ENCODE data around the gene TMEM256. TPM values are rescaled to one million over a fixed set of nuclear protein-coding genes. Genes with fewer than 3 reads are reported as not detected.

Gene TMEM256
- total and polyA plus RNA-seq, 2 experiments from 2014 or later, result 40.1 to 59.3 TPM

- TF ChIP-seq EZH2phosphoT487 (IDR thresholded peaks at IDR 0.05; ENCODE audit: insufficient read depth, low read depth), result no peak
- no peak for TF ChIP-seq EZH2 (IDR thresholded peaks at IDR 0.05; ENCODE audit: insufficient read depth, poor library complexity, severe bottlenecking)
Observed at GRCh38 chr17:7403727-7403976, 245 bp downstream of the TMEM256 start.

DNA sequence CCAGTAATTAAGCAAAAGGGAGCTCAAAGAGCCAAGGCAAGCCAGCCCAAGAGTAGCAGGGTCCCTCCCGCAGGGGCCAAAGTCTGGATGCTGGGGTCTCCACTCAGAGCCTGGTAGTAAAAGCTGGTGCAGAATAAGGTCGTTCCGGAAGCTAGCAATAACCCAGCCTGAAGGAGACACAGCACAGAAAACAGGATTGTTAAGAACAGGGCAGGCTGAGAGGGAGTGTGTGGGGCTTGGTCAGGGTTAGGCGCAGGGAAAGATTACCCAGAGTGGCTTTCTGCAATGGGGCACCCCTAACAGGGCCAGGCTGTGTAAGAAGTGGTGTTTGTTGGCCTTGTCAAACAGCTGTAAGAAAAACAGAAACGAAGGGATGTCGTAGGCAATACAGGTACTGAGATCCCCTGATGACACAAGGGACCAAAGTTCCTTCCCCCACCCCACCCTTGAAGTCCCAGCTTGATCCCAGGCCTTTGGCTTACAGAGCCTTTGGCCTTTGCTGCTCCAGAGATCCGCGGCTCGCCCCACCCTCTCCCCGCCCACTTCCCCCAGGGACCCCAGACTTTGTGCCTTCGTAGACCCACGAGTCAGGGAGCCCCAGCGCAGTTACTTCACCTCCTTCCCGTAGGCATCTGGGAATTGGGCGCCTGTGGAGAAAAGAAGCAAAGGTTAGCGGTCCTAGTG lies 712 bp downstream of the TMEM256 start:
- peak overlapping the region; percentile 72 for H3K9ac ChIP-seq
- no peaks in the 10 kb centered on the region for H4K20me1 ChIP-seq (ENCODE audit: insufficient read depth)
- H3K4me3 ChIP-seq, result peak overlapping the region; percentile 79
- no peak for DNase-seq
- TF ChIP-seq EZH2phosphoT487 (IDR thresholded peaks at IDR 0.05; ENCODE audit: insufficient read depth, low read depth) (no peak), EZH2 (IDR thresholded peaks at IDR 0.05; ENCODE audit: insufficient read depth, poor library complexity, severe bottlenecking) (no peak)
- peak overlapping the region; percentile 60 for H3K27ac ChIP-seq
- no peaks in the 10 kb centered on the region for H3K27me3 ChIP-seq (replicated peaks; ENCODE audit: insufficient read depth)
- peak overlapping the region; percentile 78 for H2AFZ ChIP-seq
- no peaks in the 10 kb centered on the region for H3K36me3 ChIP-seq (ENCODE audit: low read depth)
- WGBS, 2 experiments (ENCODE audit: low coverage in 1 of 2, low lambda C conversion rate in 2 of 2, missing lambda C conversion rate in 2 of 2), result 11 to 12% methylated on average over 15 to 16 of the region's 16 CpGs
- in situ Hi-C loops (cut with MboI), result no loop called here
- H3F3A ChIP-seq (ENCODE audit: insufficient read depth), result 0 out of 2 replicates have a peak, but pooled peaks cover 4% of the 10 kb centered on the region
- no peaks in the 10 kb centered on the region for H3K9me3 ChIP-seq (ENCODE audit: low read depth)
- no peaks in the 10 kb centered on the region for H3K9me2 ChIP-seq (ENCODE audit: insufficient read depth)
- peaks cover 14% of the 10 kb centered on the region for H3K79me2 ChIP-seq (ENCODE audit: insufficient read depth)
- peaks cover 6% of the 10 kb centered on the region for H3K4me1 ChIP-seq (ENCODE audit: insufficient read depth)
- H3K4me2 ChIP-seq (ENCODE audit: unreplicated experiment), result peak overlapping the region; percentile 67

More at GRCh38 chr17:7403727-7403976, 245 bp downstream of the TMEM256 start:
- no peaks in the 10 kb centered on the region for H3K9me2 ChIP-seq (ENCODE audit: insufficient read depth)
- no peaks in the 10 kb centered on the region for H3K36me3 ChIP-seq (ENCODE audit: low read depth)
- peaks cover 14% of the 10 kb centered on the region for H3K79me2 ChIP-seq (ENCODE audit: insufficient read depth)
- peak overlapping the region; percentile 78 for H2AFZ ChIP-seq
- no peaks in the 10 kb centered on the region for H4K20me1 ChIP-seq (ENCODE audit: insufficient read depth)
- peak overlapping the region; percentile 60 for H3K27ac ChIP-seq
- WGBS, 2 experiments (ENCODE audit: low coverage in 1 of 2, low lambda C conversion rate in 2 of 2, missing lambda C conversion rate in 2 of 2), result 1% methylated on average over 8 to 13 of the region's 13 CpGs
- in situ Hi-C loops (cut with MboI), result no loop called here
- no peak for DNase-seq
- no peaks in the 10 kb centered on the region for H3K27me3 ChIP-seq (replicated peaks; ENCODE audit: insufficient read depth)
- H3F3A ChIP-seq (ENCODE audit: insufficient read depth), result 0 out of 2 replicates have a peak, but pooled peaks cover 4% of the 10 kb centered on the region
- H3K9me3 ChIP-seq (ENCODE audit: low read depth), result no peaks in the 10 kb centered on the region
- H3K4me3 ChIP-seq, result peak overlapping the region; percentile 79
- peak overlapping the region; percentile 67 for H3K4me2 ChIP-seq (ENCODE audit: unreplicated experiment)
- peaks cover 6% of the 10 kb centered on the region for H3K4me1 ChIP-seq (ENCODE audit: insufficient read depth)
- peak overlapping the region; percentile 72 for H3K9ac ChIP-seq

GRCh38 chr17:7398612-7399011 lies 5.3 kb downstream of the TMEM256 start:
- TF ChIP-seq EZH2phosphoT487 (IDR thresholded peaks at IDR 0.05; ENCODE audit: insufficient read depth, low read depth) (no peak), EZH2 (IDR thresholded peaks at IDR 0.05; ENCODE audit: insufficient read depth, poor library complexity, severe bottlenecking) (no peak)
- Histone ChIP-seq H3K9me3 (ENCODE audit: low read depth) (no peaks in the 10 kb centered on the region), H3K4me2 (ENCODE audit: unreplicated experiment) (no peak overlapping the region), H2AFZ (no peak overlapping the region), H4K20me1 (ENCODE audit: insufficient read depth) (no peaks in the 10 kb centered on the region), H3K4me3 (no peak overlapping the region), H3K27me3 (replicated peaks; ENCODE audit: insufficient read depth) (no peaks in the 10 kb centered on the region), H3F3A (ENCODE audit: insufficient read depth) (0 out of 2 replicates have a peak, but pooled peaks cover 10% of the 10 kb centered on the region), H3K27ac (no peak overlapping the region), H3K4me1 (ENCODE audit: insufficient read depth) (peaks cover 11% of the 10 kb centered on the region), H3K79me2 (ENCODE audit: insufficient read depth) (peaks cover 20% of the 10 kb centered on the region), H3K9me2 (ENCODE audit: insufficient read depth) (no peaks in the 10 kb centered on the region), H3K9ac (no peak overlapping the region), H3K36me3 (ENCODE audit: low read depth) (no peaks in the 10 kb centered on the region)
- no peak for DNase-seq
- in situ Hi-C loops (cut with MboI), result no loop called here
- 51 to 54% methylated on average over 2 of the region's 2 CpGs for whole genome bisulfite sequencing, 2 experiments (ENCODE audit: low coverage in 1 of 2, low lambda C conversion rate in 2 of 2, missing lambda C conversion rate in 2 of 2)

DNA sequence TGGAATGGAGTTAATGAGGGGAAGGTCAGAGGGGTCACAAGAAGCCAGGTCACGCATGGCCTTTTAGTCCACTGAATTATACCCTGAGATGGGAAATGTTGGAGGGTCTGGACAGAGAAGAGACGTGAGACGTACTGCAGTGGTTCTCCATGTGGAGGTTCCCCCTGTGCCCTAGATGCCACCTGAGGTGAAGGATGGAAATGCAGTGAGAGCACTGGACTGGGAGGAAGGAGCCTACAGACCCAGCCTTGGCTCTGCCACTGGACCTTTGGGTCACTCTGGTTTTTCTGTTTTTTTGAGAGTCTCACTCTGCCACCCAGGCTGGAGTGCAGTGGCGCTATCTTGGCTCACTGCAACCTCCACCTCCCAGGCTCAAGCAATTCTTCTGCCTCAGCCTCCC lies 7.8 kb downstream of the TMEM256 start:
- Histone ChIP-seq H3K36me3 (ENCODE audit: low read depth) (no peaks in the 10 kb centered on the region), H3K4me1 (ENCODE audit: insufficient read depth) (peaks cover 4% of the 10 kb centered on the region; the same call in 1 of the 2 replicates), H3K4me2 (ENCODE audit: unreplicated experiment) (no peak overlapping the region), H3K9me3 (ENCODE audit: low read depth) (no peaks in the 10 kb centered on the region), H4K20me1 (ENCODE audit: insufficient read depth) (no peaks in the 10 kb centered on the region), H3K9ac (no peak overlapping the region), H3K9me2 (ENCODE audit: insufficient read depth) (no peaks in the 10 kb centered on the region), H3K27me3 (replicated peaks; ENCODE audit: insufficient read depth) (no peaks in the 10 kb centered on the region), H3F3A (ENCODE audit: insufficient read depth) (0 out of 2 replicates have a peak, but pooled peaks cover 10% of the 10 kb centered on the region), H3K4me3 (no peak overlapping the region), H3K27ac (no peak overlapping the region), H3K79me2 (ENCODE audit: insufficient read depth) (peaks cover 22% of the 10 kb centered on the region), H2AFZ (no peak overlapping the region)
- in situ Hi-C loops (cut with MboI), result no loop called here
- TF ChIP-seq EZH2 (IDR thresholded peaks at IDR 0.05; ENCODE audit: insufficient read depth, poor library complexity, severe bottlenecking), result no peak
- no peak for TF ChIP-seq EZH2phosphoT487 (IDR thresholded peaks at IDR 0.05; ENCODE audit: insufficient read depth, low read depth)
- WGBS, 2 experiments (ENCODE audit: low coverage in 1 of 2, low lambda C conversion rate in 2 of 2, missing lambda C conversion rate in 2 of 2), result 77 to 90% methylated on average over 4 of the region's 4 CpGs
- DNase-seq, result no peak
